Measurements from ENCODE around the gene PKP1. TPM values are rescaled to one million over a fixed set of nuclear protein-coding genes. Genes with fewer than 3 reads are reported as not detected.

PKP1 gene
- total and polyA plus RNA-seq, 2 experiments from 2014 or later = 0.19 to 0.83 TPM

DNA sequence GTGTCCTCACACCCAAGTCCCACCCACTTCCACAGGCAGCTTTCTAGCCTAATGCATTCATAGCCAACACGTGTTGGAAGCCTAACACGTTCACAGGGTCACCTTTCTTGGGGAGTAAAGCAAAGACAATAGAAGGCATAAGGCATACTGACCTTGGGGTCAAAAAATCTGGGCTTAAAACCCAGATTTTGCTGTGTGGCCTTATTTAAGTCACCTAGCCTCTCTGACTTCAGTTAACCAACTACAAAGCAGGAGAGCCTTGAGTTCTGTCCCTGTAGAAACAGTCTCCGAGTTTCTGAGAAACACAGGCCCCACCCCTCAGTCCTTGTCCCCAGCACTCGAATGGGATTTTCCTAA lies 92.8 kb downstream of the PKP1 start (continued):
- TF ChIP-seq, protein P1, sequence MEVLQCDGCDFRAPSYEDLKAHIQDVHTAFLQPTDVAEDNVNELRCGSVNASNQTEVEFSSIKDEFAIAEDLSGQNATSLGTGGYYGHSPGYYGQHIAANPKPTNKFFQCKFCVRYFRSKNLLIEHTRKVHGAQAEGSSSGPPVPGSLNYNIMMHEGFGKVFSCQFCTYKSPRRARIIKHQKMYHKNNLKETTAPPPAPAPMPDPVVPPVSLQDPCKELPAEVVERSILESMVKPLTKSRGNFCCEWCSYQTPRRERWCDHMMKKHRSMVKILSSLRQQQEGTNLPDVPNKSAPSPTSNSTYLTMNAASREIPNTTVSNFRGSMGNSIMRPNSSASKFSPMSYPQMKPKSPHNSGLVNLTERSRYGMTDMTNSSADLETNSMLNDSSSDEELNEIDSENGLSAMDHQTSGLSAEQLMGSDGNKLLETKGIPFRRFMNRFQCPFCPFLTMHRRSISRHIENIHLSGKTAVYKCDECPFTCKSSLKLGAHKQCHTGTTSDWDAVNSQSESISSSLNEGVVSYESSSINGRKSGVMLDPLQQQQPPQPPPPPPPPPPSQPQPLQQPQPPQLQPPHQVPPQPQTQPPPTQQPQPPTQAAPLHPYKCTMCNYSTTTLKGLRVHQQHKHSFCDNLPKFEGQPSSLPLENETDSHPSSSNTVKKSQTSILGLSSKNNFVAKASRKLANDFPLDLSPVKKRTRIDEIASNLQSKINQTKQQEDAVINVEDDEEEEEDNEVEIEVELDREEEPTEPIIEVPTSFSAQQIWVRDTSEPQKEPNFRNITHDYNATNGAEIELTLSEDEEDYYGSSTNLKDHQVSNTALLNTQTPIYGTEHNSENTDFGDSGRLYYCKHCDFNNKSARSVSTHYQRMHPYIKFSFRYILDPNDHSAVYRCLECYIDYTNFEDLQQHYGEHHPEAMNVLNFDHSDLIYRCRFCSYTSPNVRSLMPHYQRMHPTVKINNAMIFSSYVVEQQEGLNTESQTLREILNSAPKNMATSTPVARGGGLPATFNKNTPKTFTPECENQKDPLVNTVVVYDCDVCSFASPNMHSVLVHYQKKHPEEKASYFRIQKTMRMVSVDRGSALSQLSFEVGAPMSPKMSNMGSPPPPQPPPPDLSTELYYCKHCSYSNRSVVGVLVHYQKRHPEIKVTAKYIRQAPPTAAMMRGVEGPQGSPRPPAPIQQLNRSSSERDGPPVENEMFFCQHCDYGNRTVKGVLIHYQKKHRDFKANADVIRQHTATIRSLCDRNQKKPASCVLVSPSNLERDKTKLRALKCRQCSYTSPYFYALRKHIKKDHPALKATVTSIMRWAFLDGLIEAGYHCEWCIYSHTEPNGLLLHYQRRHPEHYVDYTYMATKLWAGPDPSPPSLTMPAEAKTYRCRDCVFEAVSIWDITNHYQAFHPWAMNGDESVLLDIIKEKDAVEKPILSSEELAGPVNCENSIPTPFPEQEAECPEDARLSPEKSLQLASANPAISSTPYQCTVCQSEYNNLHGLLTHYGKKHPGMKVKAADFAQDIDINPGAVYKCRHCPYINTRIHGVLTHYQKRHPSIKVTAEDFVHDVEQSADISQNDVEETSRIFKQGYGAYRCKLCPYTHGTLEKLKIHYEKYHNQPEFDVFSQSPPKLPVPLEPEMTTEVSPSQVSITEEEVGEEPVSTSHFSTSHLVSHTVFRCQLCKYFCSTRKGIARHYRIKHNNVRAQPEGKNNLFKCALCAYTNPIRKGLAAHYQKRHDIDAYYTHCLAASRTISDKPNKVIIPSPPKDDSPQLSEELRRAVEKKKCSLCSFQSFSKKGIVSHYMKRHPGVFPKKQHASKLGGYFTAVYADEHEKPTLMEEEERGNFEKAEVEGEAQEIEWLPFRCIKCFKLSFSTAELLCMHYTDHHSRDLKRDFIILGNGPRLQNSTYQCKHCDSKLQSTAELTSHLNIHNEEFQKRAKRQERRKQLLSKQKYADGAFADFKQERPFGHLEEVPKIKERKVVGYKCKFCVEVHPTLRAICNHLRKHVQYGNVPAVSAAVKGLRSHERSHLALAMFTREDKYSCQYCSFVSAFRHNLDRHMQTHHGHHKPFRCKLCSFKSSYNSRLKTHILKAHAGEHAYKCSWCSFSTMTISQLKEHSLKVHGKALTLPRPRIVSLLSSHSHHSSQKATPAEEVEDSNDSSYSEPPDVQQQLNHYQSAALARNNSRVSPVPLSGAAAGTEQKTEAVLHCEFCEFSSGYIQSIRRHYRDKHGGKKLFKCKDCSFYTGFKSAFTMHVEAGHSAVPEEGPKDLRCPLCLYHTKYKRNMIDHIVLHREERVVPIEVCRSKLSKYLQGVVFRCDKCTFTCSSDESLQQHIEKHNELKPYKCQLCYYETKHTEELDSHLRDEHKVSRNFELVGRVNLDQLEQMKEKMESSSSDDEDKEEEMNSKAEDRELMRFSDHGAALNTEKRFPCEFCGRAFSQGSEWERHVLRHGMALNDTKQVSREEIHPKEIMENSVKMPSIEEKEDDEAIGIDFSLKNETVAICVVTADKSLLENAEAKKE (CRISPR knock-in tag; IDR thresholded peaks at IDR 0.05) = no peak
- TF ChIP-seq POLR2AphosphoS5 (IDR thresholded peaks at IDR 0.05; ENCODE audit: low read depth) (no peak), NANOG (IDR thresholded peaks at IDR 0.05; ENCODE audit: borderline replicate concordance) (no peak), ZNF331 (CRISPR knock-in tag; IDR thresholded peaks at IDR 0.05; ENCODE audit: low read depth) (no peak), EZH2phosphoT487 (IDR thresholded peaks at IDR 0.05; ENCODE audit: unreplicated experiment) (no peak), JUNB (IDR thresholded peaks at IDR 0.05; ENCODE audit: unreplicated experiment) (no peak), ZNF114 (CRISPR knock-in tag; IDR thresholded peaks at IDR 0.05) (no peak), EZH2 (IDR thresholded peaks at IDR 0.05; ENCODE audit: low read depth, unreplicated experiment) (no peak), CREB1 (CRISPR knock-in tag; IDR thresholded peaks at IDR 0.05; ENCODE audit: low read depth) (no peak)
- TF ChIP-seq, protein P2, sequence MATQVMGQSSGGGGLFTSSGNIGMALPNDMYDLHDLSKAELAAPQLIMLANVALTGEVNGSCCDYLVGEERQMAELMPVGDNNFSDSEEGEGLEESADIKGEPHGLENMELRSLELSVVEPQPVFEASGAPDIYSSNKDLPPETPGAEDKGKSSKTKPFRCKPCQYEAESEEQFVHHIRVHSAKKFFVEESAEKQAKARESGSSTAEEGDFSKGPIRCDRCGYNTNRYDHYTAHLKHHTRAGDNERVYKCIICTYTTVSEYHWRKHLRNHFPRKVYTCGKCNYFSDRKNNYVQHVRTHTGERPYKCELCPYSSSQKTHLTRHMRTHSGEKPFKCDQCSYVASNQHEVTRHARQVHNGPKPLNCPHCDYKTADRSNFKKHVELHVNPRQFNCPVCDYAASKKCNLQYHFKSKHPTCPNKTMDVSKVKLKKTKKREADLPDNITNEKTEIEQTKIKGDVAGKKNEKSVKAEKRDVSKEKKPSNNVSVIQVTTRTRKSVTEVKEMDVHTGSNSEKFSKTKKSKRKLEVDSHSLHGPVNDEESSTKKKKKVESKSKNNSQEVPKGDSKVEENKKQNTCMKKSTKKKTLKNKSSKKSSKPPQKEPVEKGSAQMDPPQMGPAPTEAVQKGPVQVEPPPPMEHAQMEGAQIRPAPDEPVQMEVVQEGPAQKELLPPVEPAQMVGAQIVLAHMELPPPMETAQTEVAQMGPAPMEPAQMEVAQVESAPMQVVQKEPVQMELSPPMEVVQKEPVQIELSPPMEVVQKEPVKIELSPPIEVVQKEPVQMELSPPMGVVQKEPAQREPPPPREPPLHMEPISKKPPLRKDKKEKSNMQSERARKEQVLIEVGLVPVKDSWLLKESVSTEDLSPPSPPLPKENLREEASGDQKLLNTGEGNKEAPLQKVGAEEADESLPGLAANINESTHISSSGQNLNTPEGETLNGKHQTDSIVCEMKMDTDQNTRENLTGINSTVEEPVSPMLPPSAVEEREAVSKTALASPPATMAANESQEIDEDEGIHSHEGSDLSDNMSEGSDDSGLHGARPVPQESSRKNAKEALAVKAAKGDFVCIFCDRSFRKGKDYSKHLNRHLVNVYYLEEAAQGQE (IDR thresholded peaks at IDR 0.05; ENCODE audit: unreplicated experiment) = no peak
- TF ChIP-seq, protein P3, sequence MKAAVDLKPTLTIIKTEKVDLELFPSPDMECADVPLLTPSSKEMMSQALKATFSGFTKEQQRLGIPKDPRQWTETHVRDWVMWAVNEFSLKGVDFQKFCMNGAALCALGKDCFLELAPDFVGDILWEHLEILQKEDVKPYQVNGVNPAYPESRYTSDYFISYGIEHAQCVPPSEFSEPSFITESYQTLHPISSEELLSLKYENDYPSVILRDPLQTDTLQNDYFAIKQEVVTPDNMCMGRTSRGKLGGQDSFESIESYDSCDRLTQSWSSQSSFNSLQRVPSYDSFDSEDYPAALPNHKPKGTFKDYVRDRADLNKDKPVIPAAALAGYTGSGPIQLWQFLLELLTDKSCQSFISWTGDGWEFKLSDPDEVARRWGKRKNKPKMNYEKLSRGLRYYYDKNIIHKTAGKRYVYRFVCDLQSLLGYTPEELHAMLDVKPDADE (IDR thresholded peaks at IDR 0.05) = no peak
